ENCODE measurements around the gene LGMN. TPM values are rescaled to one million over a fixed set of nuclear protein-coding genes. Genes with fewer than 3 reads are reported as not detected.

The LGMN gene
- total and polyA plus RNA-seq, 2 experiments from 2014 or later, result 60.0 to 83.5 TPM

DNA sequence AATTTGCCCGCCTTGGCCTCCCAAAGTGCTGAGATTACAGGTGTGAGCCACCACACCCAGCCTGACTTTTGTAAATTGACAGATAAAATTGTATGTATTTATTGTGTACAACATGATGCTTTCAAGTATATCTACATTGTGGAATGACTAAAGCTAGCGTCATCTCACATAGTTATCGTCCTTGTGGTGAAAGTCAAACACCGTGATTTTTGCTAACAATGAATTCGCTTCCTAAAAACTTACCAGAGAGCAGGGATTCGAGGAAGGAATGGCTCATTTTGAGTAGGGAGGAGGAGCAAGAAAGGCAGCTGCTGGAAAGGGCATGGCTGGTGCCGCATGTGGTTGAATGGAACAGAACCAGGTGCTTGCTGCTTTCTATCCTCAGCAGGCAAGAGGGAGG lies 85.4 kb downstream of the LGMN start:
- H3K4me2 ChIP-seq, result no peak overlapping the region

More for the DNA sequence above, 85.4 kb downstream of the LGMN start:
- no peak overlapping the region for H3K4me3 Mint-ChIP-seq
- no peaks in the 10 kb centered on the region for H3F3A ChIP-seq (replicated peaks; ENCODE audit: low read depth)
- H3K4me1 Mint-ChIP-seq, result peaks cover 2% of the 10 kb centered on the region; the same call in 1 of the 3 replicates
- no peaks in the 10 kb centered on the region for H3K79me2 ChIP-seq (replicated peaks; ENCODE audit: insufficient read depth)
- TF ChIP-seq CREB1 (CRISPR knock-in tag; IDR thresholded peaks at IDR 0.05; ENCODE audit: low read depth) (no peak), ETS1 (IDR thresholded peaks at IDR 0.05) (no peak), EZH2 (IDR thresholded peaks at IDR 0.05; ENCODE audit: low read depth, unreplicated experiment) (no peak), EZH2phosphoT487 (IDR thresholded peaks at IDR 0.05; ENCODE audit: unreplicated experiment) (no peak), ZNF114 (CRISPR knock-in tag; IDR thresholded peaks at IDR 0.05) (no peak), CTCF (conservative IDR thresholded peaks at IDR 0.05; ENCODE audit: low read depth in 2 of 2) (no peak), ZNF331 (CRISPR knock-in tag; IDR thresholded peaks at IDR 0.05; ENCODE audit: low read depth) (no peak), STAT1 (IDR thresholded peaks at IDR 0.05; ENCODE audit: unreplicated experiment) (no peak), REST (IDR thresholded peaks at IDR 0.05; ENCODE audit: unreplicated experiment) (no peak), POLR2AphosphoS5 (IDR thresholded peaks at IDR 0.05; ENCODE audit: low read depth) (no peak), JUNB (IDR thresholded peaks at IDR 0.05; ENCODE audit: unreplicated experiment) (no peak), NANOG (IDR thresholded peaks at IDR 0.05; ENCODE audit: borderline replicate concordance) (no peak)
- TF ChIP-seq, protein P1, sequence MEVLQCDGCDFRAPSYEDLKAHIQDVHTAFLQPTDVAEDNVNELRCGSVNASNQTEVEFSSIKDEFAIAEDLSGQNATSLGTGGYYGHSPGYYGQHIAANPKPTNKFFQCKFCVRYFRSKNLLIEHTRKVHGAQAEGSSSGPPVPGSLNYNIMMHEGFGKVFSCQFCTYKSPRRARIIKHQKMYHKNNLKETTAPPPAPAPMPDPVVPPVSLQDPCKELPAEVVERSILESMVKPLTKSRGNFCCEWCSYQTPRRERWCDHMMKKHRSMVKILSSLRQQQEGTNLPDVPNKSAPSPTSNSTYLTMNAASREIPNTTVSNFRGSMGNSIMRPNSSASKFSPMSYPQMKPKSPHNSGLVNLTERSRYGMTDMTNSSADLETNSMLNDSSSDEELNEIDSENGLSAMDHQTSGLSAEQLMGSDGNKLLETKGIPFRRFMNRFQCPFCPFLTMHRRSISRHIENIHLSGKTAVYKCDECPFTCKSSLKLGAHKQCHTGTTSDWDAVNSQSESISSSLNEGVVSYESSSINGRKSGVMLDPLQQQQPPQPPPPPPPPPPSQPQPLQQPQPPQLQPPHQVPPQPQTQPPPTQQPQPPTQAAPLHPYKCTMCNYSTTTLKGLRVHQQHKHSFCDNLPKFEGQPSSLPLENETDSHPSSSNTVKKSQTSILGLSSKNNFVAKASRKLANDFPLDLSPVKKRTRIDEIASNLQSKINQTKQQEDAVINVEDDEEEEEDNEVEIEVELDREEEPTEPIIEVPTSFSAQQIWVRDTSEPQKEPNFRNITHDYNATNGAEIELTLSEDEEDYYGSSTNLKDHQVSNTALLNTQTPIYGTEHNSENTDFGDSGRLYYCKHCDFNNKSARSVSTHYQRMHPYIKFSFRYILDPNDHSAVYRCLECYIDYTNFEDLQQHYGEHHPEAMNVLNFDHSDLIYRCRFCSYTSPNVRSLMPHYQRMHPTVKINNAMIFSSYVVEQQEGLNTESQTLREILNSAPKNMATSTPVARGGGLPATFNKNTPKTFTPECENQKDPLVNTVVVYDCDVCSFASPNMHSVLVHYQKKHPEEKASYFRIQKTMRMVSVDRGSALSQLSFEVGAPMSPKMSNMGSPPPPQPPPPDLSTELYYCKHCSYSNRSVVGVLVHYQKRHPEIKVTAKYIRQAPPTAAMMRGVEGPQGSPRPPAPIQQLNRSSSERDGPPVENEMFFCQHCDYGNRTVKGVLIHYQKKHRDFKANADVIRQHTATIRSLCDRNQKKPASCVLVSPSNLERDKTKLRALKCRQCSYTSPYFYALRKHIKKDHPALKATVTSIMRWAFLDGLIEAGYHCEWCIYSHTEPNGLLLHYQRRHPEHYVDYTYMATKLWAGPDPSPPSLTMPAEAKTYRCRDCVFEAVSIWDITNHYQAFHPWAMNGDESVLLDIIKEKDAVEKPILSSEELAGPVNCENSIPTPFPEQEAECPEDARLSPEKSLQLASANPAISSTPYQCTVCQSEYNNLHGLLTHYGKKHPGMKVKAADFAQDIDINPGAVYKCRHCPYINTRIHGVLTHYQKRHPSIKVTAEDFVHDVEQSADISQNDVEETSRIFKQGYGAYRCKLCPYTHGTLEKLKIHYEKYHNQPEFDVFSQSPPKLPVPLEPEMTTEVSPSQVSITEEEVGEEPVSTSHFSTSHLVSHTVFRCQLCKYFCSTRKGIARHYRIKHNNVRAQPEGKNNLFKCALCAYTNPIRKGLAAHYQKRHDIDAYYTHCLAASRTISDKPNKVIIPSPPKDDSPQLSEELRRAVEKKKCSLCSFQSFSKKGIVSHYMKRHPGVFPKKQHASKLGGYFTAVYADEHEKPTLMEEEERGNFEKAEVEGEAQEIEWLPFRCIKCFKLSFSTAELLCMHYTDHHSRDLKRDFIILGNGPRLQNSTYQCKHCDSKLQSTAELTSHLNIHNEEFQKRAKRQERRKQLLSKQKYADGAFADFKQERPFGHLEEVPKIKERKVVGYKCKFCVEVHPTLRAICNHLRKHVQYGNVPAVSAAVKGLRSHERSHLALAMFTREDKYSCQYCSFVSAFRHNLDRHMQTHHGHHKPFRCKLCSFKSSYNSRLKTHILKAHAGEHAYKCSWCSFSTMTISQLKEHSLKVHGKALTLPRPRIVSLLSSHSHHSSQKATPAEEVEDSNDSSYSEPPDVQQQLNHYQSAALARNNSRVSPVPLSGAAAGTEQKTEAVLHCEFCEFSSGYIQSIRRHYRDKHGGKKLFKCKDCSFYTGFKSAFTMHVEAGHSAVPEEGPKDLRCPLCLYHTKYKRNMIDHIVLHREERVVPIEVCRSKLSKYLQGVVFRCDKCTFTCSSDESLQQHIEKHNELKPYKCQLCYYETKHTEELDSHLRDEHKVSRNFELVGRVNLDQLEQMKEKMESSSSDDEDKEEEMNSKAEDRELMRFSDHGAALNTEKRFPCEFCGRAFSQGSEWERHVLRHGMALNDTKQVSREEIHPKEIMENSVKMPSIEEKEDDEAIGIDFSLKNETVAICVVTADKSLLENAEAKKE (CRISPR knock-in tag; IDR thresholded peaks at IDR 0.05), result no peak
- H3K27me3 Mint-ChIP-seq (ENCODE audit: insufficient read depth, low read depth, poor library complexity), result peaks cover 9% of the 10 kb centered on the region
- H3K36me3 ChIP-seq (ENCODE audit: insufficient read depth), result no peaks in the 10 kb centered on the region
- H3K27me3 ChIP-seq (ENCODE audit: insufficient read depth), result no peaks in the 10 kb centered on the region
- no peaks in the 10 kb centered on the region; the same call in 2 of the 3 replicates for H3K9me3 Mint-ChIP-seq
- H3K4me3 ChIP-seq, result no peak overlapping the region
- H4K20me1 ChIP-seq (replicated peaks; ENCODE audit: insufficient read depth), result no peaks in the 10 kb centered on the region
- H2AFZ ChIP-seq, result no peak overlapping the region
- no peak for DNase-seq (ENCODE audit: low spot score)
- no peak for ATAC-seq
- H3K36me3 Mint-ChIP-seq (ENCODE audit: low read depth), result no peaks in the 10 kb centered on the region
- no peak overlapping the region for H3K27ac ChIP-seq (ENCODE audit: low read depth)
- no peak overlapping the region for H3K27ac Mint-ChIP-seq
- H3K4me1 ChIP-seq (ENCODE audit: insufficient read depth), result no peaks in the 10 kb centered on the region
- H3K9me2 ChIP-seq (ENCODE audit: insufficient read depth), result no peaks in the 10 kb centered on the region

Measured in GM23338 (cell line).